Motor neuron (in vitro differentiated cells): ENCODE results near the gene BTBD7. TPM values are rescaled to one million over a fixed set of nuclear protein-coding genes. Genes with fewer than 3 reads are reported as not detected.

Experiments used
- ATAC-seq, 8 experiments: fragments of 200-7000 bp; cut with Tn5 transposase; replicated peaks in 6 of 8; 2 replicates each; pipeline ENCODE4 v1.8.0; 2021; ENCODE audit warnings: mild to moderate bottlenecking in 8 of 8, moderate library complexity in 8 of 8
- H3K27ac ChIP-seq, 2 donors: fragments of 250-450 bp; sonication (Bioruptor Pico); 2 replicates each; pipeline ENCODE4 v1.9.0; 2021; ENCODE audit warnings: antibody characterized with exemption in 2 of 2, mild to moderate bottlenecking in 2 of 2, moderate library complexity in 1 of 2
- H3K4me1 ChIP-seq, 2 donors: fragments of 250-450 bp; sonication (Bioruptor Pico); replicated peaks in 1 of 2; 2 replicates each; pipeline ENCODE4 v1.6.1; 2021; ENCODE audit warnings: antibody characterized with exemption in 2 of 2, mild to moderate bottlenecking in 2 of 2, moderate library complexity in 1 of 2
- H3K4me3 ChIP-seq, 5 donors: fragments of 250-450 bp; sonication (Bioruptor Pico); 2 replicates each; pipeline ENCODE4 v1.9.0; 2021; ENCODE audit warnings: antibody characterized with exemption in 5 of 5, mild to moderate bottlenecking in 5 of 5, moderate library complexity in 4 of 5
- WGBS, 10 experiments: fragments of 450-650 bp; shearing (Covaris generic); methylation state at CpG; one replicate each; pipeline ENCODE4 v1.0.0; 2022; 5-methylcytosine and 5-hydroxymethylcytosine counted together
- in situ Hi-C, 9 experiments: fragments of 400-800 bp; cut with MboI; loops; one replicate each; pipeline ENCODE4 v1.15.0; 2021; ENCODE audit warnings: low sequenced_read_pairs in 9 of 9, low pct_unique_long_range_greater_than_20kb in 2 of 9; ENCODE audit not compliant: unreplicated experiment in 9 of 9
- total RNA-seq, 8 experiments: library from RNA; unstranded; fragments of 300-600 nt; gene quantifications; 2 replicates each; pipeline versions ENCODE4 v1.2.3 to v1.2.4, GENCODE V29; 2022

Gene BTBD7
- total RNA-seq, 8 experiments from 2014 or later = 10.1 to 26.0 (median 15.1) TPM

- in situ Hi-C loops = no loop called here
- WGBS, 10 experiments = 67 to 92% (median 81%) methylated on average over 2 to 3 of the region's 3 CpGs; no CpG with 5 or more reads in 4 of the 10 experiments
- no peak for ATAC-seq
- H3K4me3 ChIP-seq = no peak overlapping the region
- H3K27ac ChIP-seq = no peak overlapping the region
- peaks cover 0 to 8% of the 10 kb centered on the region in 2 donors for H3K4me1 ChIP-seq
Measured at GRCh38 chr14:93212432-93212831, 120.4 kb downstream of the BTBD7 start.

- WGBS, 10 experiments = 0 to 1% (median 0%) methylated on average over 1 to 9 of the region's 23 CpGs; no CpG with 5 or more reads in 1 of the 10 experiments
- in situ Hi-C loops = no loop called here
Measured at GRCh38 chr14:93207468-93208308, 125.1 kb downstream of the BTBD7 start.

GRCh38 chr14:93206793-93207467, 125.9 kb downstream of the BTBD7 start, which contains the start of the genes GON7 and UBR7:
GON7 (minus strand) TSS chr14:93207065; CDS start chr14:93207037, 28 bp downstream.
UBR7 (plus strand) TSS chr14:93207256; CDS start chr14:93207292, 36 bp downstream.
- Histone ChIP-seq H3K4me1 (peaks cover 5 to 13% of the 10 kb centered on the region in 2 donors), H3K4me3 (peak within 1 kb of the TSS; percentile 58 to 79 (median 74)), H3K27ac (peak within 1 kb of the TSS; percentile 72 to 90)
- in situ Hi-C loops = no loop called here
- WGBS, 10 experiments = 0 to 3% (median 0%) methylated on average over 1 to 16 of the region's 65 CpGs; no CpG with 5 or more reads in 6 of the 10 experiments
- ATAC-seq = peak; percentile 88 to 95 (median 90)

More at GRCh38 chr14:93207468-93208308, 125.1 kb downstream of the BTBD7 start:
- ATAC-seq = peak; percentile 64 to 72 (median 70)
- Histone ChIP-seq H3K27ac (peak overlapping the region; percentile 26 to 70), H3K4me1 (peaks cover 5 to 13% of the 10 kb centered on the region in 2 donors), H3K4me3 (peak overlapping the region; percentile 58 to 79 (median 74))

- Histone ChIP-seq H3K4me1 (peaks cover 5 to 6% of the 10 kb centered on the region in 2 donors), H3K27ac (no peak overlapping the region), H3K4me3 (no peak overlapping the region)
- in situ Hi-C loops = no loop called here
- whole genome bisulfite sequencing, 10 experiments = 90 to 100% (median 97%) methylated on average over 1 to 5 of the region's 7 CpGs; no CpG with 5 or more reads in 2 of the 10 experiments
- no peak for ATAC-seq
Measured at GRCh38 chr14:93201155-93201704, 131.6 kb downstream of the BTBD7 start.

DNA sequence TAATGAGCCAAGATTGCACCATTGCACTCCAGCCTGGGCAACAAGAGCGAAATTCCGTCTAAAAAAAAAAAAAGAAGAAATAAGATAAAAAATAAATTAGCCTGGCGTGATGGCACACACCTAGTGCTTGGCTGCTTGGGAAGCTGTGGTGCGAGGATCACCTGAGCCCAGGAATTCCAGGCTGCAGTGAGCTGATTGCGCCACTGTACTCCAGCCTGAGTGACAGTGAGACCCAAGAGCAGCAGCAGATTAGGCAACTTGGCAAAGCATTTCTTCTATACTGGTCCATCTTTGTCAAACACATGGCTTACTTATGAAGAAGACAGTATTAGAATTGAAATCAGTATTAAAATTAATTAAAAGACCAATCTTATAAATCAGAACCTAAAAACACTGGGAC, 132.3 kb downstream of the BTBD7 start:
- H3K4me3 ChIP-seq = no peak overlapping the region
- no peaks in the 10 kb centered on the region for H3K4me1 ChIP-seq
- ATAC-seq = no peak
- no peak overlapping the region for H3K27ac ChIP-seq
- in situ Hi-C loops = no loop called here
- WGBS, 10 experiments = 77 to 100% (median 98%) methylated on average over 1 to 5 of the region's 5 CpGs; no CpG with 5 or more reads in 2 of the 10 experiments

DNA sequence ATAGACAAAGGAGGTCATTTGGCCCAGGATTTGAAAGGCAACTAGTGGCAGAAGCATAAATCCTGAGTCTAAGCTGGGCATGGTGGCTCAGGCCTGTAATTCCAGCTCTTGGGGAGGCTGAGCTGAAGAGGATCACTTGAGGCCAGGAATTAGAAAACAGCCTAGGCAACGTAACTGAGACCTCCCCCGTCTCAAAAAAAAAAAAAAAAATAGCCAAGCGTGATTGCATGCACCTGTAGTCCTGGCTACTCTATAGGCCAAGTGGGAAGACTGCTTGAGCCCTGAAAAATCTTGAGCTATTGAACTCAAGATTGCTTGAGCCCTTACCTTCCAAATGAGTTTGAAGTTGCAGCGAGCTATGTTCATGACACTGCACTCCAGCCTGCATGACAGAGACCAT, 133.8 kb downstream of the BTBD7 start:
- in situ Hi-C loops = no loop called here
- ATAC-seq = no peak
- 73 to 100% (median 98%) methylated on average over 1 to 4 of the region's 4 CpGs; no CpG with 5 or more reads in 2 of the 10 experiments for WGBS, 10 experiments

DNA sequence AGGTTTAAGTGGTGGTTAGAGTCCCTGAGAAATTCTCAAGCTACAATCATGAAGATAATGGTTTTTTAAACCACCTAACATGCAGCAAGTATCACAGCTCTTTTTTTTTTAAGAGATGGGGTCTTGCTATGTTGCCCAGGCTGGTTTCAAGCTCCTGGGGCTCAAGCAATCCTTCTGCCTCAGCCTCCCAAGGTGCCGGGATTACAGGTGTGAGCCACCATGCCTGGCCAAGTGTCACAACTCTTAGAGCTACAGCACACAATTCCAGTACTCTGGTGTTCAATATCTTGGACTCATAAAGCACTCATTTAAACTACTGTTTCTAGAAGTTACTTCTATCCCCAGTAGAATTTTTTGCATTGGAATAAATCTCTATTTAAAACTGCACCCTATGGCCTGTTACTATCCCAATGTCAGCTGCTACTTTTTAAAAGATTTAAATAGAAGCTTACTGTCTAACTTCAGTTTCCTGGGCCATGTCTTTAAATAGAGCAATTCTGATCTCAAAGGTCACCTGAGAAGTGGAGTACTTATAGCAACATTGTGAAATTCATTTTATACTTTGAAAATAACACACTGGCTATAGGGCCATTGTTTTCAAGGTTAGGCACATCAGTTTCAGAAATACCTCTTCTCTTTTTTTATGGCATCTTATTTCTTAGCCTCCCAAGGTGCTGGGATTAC, 137.4 kb downstream of the BTBD7 start:
- 80 to 100% (median 83%) methylated on average over 1 of the region's 1 CpG; no CpG with 5 or more reads in 7 of the 10 experiments for WGBS, 10 experiments
- no peak for ATAC-seq

More for the DNA sequence above, 133.8 kb downstream of the BTBD7 start:
- Histone ChIP-seq H3K4me3 (no peak overlapping the region), H3K27ac (no peak overlapping the region), H3K4me1 (no peaks in the 10 kb centered on the region)

More for the DNA sequence above, 137.4 kb downstream of the BTBD7 start:
- no peaks in the 10 kb centered on the region for H3K4me1 ChIP-seq
- in situ Hi-C loops = no loop called here
- no peak overlapping the region for H3K4me3 ChIP-seq
- no peak overlapping the region for H3K27ac ChIP-seq

Other genes starting within 250 kb of the BTBD7 start
- 10 to 100 TPM; 16.2 to 37.3 (median 22.4) TPM for gene ITPK1, start 217.1 kb downstream of the BTBD7 start, total RNA-seq
- gene MOAP1, start 148.1 kb downstream of the BTBD7 start, total RNA-seq = 10 to 100 TPM; 13.6 to 81.2 (median 50.4) TPM
- 10 to 100 TPM; 11.7 to 26.5 (median 20.8) TPM for gene LYSET, start 147.7 kb downstream of the BTBD7 start, total RNA-seq
- gene GON7, start 126.0 kb downstream of the BTBD7 start, total RNA-seq = 10 to 100 TPM; 10.3 to 23.7 (median 15.6) TPM
- gene UBR7, start 125.8 kb downstream of the BTBD7 start, total RNA-seq = 10 to 100 TPM in 7 of 8 experiments, 1 to 10 TPM in 1; 7.5 to 29.6 (median 18.9) TPM
- 1 to 10 TPM in 1 of 8 experiments, under 1 TPM in 1, not detected in 6; 0.55 to 1.3 TPM for gene COX8C, start 14.1 kb upstream of the BTBD7 start, total RNA-seq
- gene UNC79, start 97.9 kb upstream of the BTBD7 start, total RNA-seq = 10 to 100 TPM in 3 of 8 experiments, 1 to 10 TPM in 3, under 1 TPM in 2; 0.31 to 16.8 (median 7.2) TPM